ENCODE results near the gene KCMF1. TPM values are rescaled to one million over a fixed set of nuclear protein-coding genes. Genes with fewer than 3 reads are reported as not detected.

Gene KCMF1
- total and polyA plus RNA-seq, 2 donors (not counting 1 experiment from before 2014, with no cell fraction given): 43.7 to 81.5 TPM

- Mint-ChIP-seq H3K27me3 (no peaks in the 10 kb centered on the region), H3K27ac (no peak overlapping the region), H3K9me3 (ENCODE audit: insufficient read depth) (peaks cover 4% of the 10 kb centered on the region), H3K4me1 (peaks cover 73% of the 10 kb centered on the region), H3K4me3 (no peak overlapping the region)
- Histone ChIP-seq H3K4me3 (ENCODE audit: control extremely low read depth in 1 of 5, extremely low read depth in 1 of 5, insufficient read depth in 1 of 5, low read depth in 2 of 5, low read length in 4 of 5) (no peak overlapping the region), H3K79me2 (ENCODE audit: control insufficient read depth, insufficient read depth, low read length) (peaks cover 97% of the 10 kb centered on the region), H3K27ac (ENCODE audit: low read length in 2 of 2) (peak overlapping the region in 1 of 2 donors; percentile 29), H3K27me3 (replicated peaks in 1 of 4; ENCODE audit: control extremely low read depth in 1 of 4, control insufficient read depth in 3 of 4, insufficient read depth in 4 of 4, low read length in 3 of 4) (no peaks in the 10 kb centered on the region), H3K4me1 (ENCODE audit: control insufficient read depth in 2 of 2, insufficient read depth in 2 of 2, low read length in 2 of 2) (peaks cover 45 to 59% of the 10 kb centered on the region in 2 donors), H4K20me1 (ENCODE audit: control insufficient read depth, insufficient read depth, low read length, poor library complexity, severe bottlenecking) (peaks cover 25% of the 10 kb centered on the region), H3K36me3 (replicated peaks in 1 of 2; ENCODE audit: control extremely low read depth in 1 of 2, control insufficient read depth in 1 of 2, extremely low read depth in 1 of 2, insufficient read depth in 2 of 2, low read length in 1 of 2) (peaks cover 0 to under 1% of the 10 kb centered on the region in 2 experiments), H3K9me3 (ENCODE audit: control extremely low read depth in 1 of 3, control insufficient read depth in 2 of 3, insufficient read depth in 1 of 3, low read length in 2 of 3) (no peaks in the 10 kb centered on the region), H3K4me2 (replicated peaks; ENCODE audit: low read depth, low read length, poor library complexity, severe bottlenecking) (no peak overlapping the region), H2AFZ (ENCODE audit: insufficient read depth, low read depth, low read length, poor library complexity, severe bottlenecking) (no peak overlapping the region), H3K9ac (ENCODE audit: low read length) (no peak overlapping the region)
- DNase-seq: no peak
- ChIA-PET CTCF (no interaction called here), POLR2A (no interaction called here)
- intact Hi-C loops (cut with micrococcal nuclease): no loop called here
- no peak for ATAC-seq (ENCODE audit: low read depth)
- no CpG with 5 or more reads among the region's 1 CpG for WGBS (ENCODE audit: insufficient coverage)
- TF ChIP-seq EZH2 (IDR thresholded peaks at IDR 0.05; ENCODE audit: borderline replicate concordance, insufficient read depth, low read depth, low read length, poor library complexity, severe bottlenecking) (no peak), CTCF (IDR thresholded peaks at IDR 0.05) (no peak)
Observed at GRCh38 chr2:85012855-85013254, 41.9 kb downstream of the KCMF1 start.

DNA sequence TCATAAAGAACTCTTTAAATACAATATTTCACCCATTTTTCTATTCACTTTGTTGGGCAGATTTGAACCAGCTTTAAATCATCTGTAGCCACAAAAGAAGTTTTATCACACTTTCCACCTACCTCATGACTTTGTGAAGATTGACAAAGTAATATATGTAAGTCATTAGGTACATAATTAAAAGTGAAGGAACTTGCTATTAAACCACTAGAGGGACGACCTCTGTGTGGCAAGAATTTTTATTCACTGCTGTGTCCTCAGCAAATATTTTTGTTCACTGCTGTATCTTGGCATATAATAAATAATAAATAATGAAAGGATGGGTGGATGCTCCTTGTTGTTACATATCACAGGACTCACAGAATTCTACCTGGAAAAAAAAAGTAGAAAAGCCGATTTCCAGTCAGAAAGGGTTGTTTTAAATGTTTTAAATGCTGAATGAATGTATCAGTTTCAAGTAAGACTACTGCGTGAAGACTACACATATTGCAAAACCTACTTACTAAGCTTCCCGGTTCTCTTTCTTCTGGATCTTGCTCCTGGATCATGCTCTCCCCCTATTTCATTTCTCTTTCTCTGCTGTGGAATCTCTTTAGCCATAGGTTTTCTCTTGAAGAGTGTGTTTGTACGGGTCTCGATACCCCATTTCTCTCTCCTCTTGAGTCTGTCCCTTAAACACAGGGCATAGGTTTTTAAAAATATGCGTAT lies 44.8 kb downstream of the KCMF1 start:
- peak overlapping the region in 1 of 2 donors; percentile 31 for H3K27ac ChIP-seq (ENCODE audit: low read length in 2 of 2)
- ATAC-seq (ENCODE audit: low read depth): no peak
- peaks cover 45% of the 10 kb centered on the region for H4K20me1 ChIP-seq (ENCODE audit: control insufficient read depth, insufficient read depth, low read length, poor library complexity, severe bottlenecking)
- Mint-ChIP-seq H3K4me1 (peaks cover 71% of the 10 kb centered on the region), H3K9me3 (ENCODE audit: insufficient read depth) (no peaks in the 10 kb centered on the region), H3K27ac (no peak overlapping the region), H3K4me3 (no peak overlapping the region), H3K27me3 (no peaks in the 10 kb centered on the region)
- peaks cover 99% of the 10 kb centered on the region for H3K79me2 ChIP-seq (ENCODE audit: control insufficient read depth, insufficient read depth, low read length)
- no peaks in the 10 kb centered on the region for H3K9me3 ChIP-seq (ENCODE audit: control extremely low read depth in 1 of 3, control insufficient read depth in 2 of 3, insufficient read depth in 1 of 3, low read length in 2 of 3)
- no peak overlapping the region for H2AFZ ChIP-seq (ENCODE audit: insufficient read depth, low read depth, low read length, poor library complexity, severe bottlenecking)
- intact Hi-C loops (cut with micrococcal nuclease): no loop called here
- TF ChIP-seq CTCF (IDR thresholded peaks at IDR 0.05) (peak; percentile 9), EZH2 (IDR thresholded peaks at IDR 0.05; ENCODE audit: borderline replicate concordance, insufficient read depth, low read depth, low read length, poor library complexity, severe bottlenecking) (no peak)
- peaks cover 26 to 45% of the 10 kb centered on the region in 2 donors for H3K4me1 ChIP-seq (ENCODE audit: control insufficient read depth in 2 of 2, insufficient read depth in 2 of 2, low read length in 2 of 2)
- H3K4me2 ChIP-seq (replicated peaks; ENCODE audit: low read depth, low read length, poor library complexity, severe bottlenecking): no peak overlapping the region
- H3K27me3 ChIP-seq (replicated peaks in 1 of 4; ENCODE audit: control extremely low read depth in 1 of 4, control insufficient read depth in 3 of 4, insufficient read depth in 4 of 4, low read length in 3 of 4): no peaks in the 10 kb centered on the region
- no peaks in the 10 kb centered on the region for H3K36me3 ChIP-seq (replicated peaks in 1 of 2; ENCODE audit: control extremely low read depth in 1 of 2, control insufficient read depth in 1 of 2, extremely low read depth in 1 of 2, insufficient read depth in 2 of 2, low read length in 1 of 2)
- WGBS (ENCODE audit: insufficient coverage): no CpG with 5 or more reads among the region's 7 CpGs
- CTCF ChIA-PET: interaction anchor here (0.6 to 1.8 kb wide), 14 partner anchors 9 to 556 kb away, joined by 3 to 10 read pairs (median 4); partner anchors contain the start of genes KCMF1 and SUCLG1
- no peak for DNase-seq
- H3K9ac ChIP-seq (ENCODE audit: low read length): no peak overlapping the region
- POLR2A ChIA-PET: interaction anchor here (0.7 kb wide), 1 partner anchor 545 kb away, joined by 4 read pairs; no protein-coding TSS in a partner anchor
- H3K4me3 ChIP-seq (ENCODE audit: control extremely low read depth in 1 of 5, extremely low read depth in 1 of 5, insufficient read depth in 1 of 5, low read depth in 2 of 5, low read length in 4 of 5): no peak overlapping the region
